Ureter (tissue), 1 donor: ENCODE measurements around the gene BMP7. TPM values are rescaled to one million over a fixed set of nuclear protein-coding genes. Genes with fewer than 3 reads are reported as not detected.

Experiments
- DNase-seq: peaks from one replicate; pipeline ENCODE4 v3.0.0-alpha.2; 2020; ENCODE audit warnings: low spot score
- total RNA-seq: library from RNA; stranded (reverse); gene quantifications from one replicate; pipeline ENCODE4 v1.2.4, GENCODE V29; 2023
- donor health status: DM: yes; HTN: yes; CAD: no.

The BMP7 gene
- total RNA-seq, 1 donor from 2014 or later: 32.0 TPM

GRCh38 chr20:57229490-57229889 lies 37.0 kb downstream of the BMP7 start:
- peak; percentile 58 for DNase-seq

GRCh38 chr20:57225830-57226229 lies 40.6 kb downstream of the BMP7 start:
- no peak for DNase-seq

GRCh38 chr20:57225197-57225733 lies 41.2 kb downstream of the BMP7 start:
- DNase-seq: no peak

- DNase-seq: no peak
Observed at GRCh38 chr20:57224641-57225138, 41.8 kb downstream of the BMP7 start.

GRCh38 chr20:57223648-57224489 lies 42.6 kb downstream of the BMP7 start:
- DNase-seq: peak; percentile 53

GRCh38 chr20:57222631-57222950 lies 43.9 kb downstream of the BMP7 start:
- DNase-seq: no peak

- DNase-seq: no peak
Observed at GRCh38 chr20:57221916-57222630, 44.4 kb downstream of the BMP7 start.

GRCh38 chr20:57220337-57221145 lies 45.9 kb downstream of the BMP7 start:
- DNase-seq: no peak

GRCh38 chr20:57219071-57219677 lies 47.3 kb downstream of the BMP7 start:
- DNase-seq: no peak

GRCh38 chr20:57218489-57218888 lies 48.0 kb downstream of the BMP7 start:
- DNase-seq: no peak

GRCh38 chr20:57217802-57218201 lies 48.6 kb downstream of the BMP7 start:
- DNase-seq: no peak

GRCh38 chr20:57216669-57217068 lies 49.8 kb downstream of the BMP7 start:
- DNase-seq: no peak

- DNase-seq: no peak
Observed at GRCh38 chr20:57215826-57216471, 50.5 kb downstream of the BMP7 start.

GRCh38 chr20:57215426-57215825 lies 51.0 kb downstream of the BMP7 start:
- no peak for DNase-seq

GRCh38 chr20:57214948-57215347 lies 51.5 kb downstream of the BMP7 start:
- DNase-seq: no peak

- no peak for DNase-seq
Observed at GRCh38 chr20:57214427-57214826, 52.0 kb downstream of the BMP7 start.

- no peak for DNase-seq
Observed at GRCh38 chr20:57213924-57214323, 52.5 kb downstream of the BMP7 start.

GRCh38 chr20:57213291-57213690 lies 53.1 kb downstream of the BMP7 start:
- DNase-seq: no peak

GRCh38 chr20:57212534-57213276 lies 53.7 kb downstream of the BMP7 start:
- peak; percentile 69 for DNase-seq

GRCh38 chr20:57211908-57212533 lies 54.4 kb downstream of the BMP7 start:
- DNase-seq: no peak
